PC-9 (cell line): ENCODE data around the gene RAPSN.

Experiments
- EZH2 ChIP-seq: fragments of 200-600 bp; sonication (generic); IDR thresholded peaks from 2 replicates; pipeline ENCODE4 v1.8.0; 2017; ENCODE audit warnings: antibody characterized with exemption, low read depth
- TF ChIP-seq, protein P1 (sequence below): fragments of 200-600 bp; sonication (generic); conservative IDR thresholded peaks from 2 replicates; pipeline ENCODE4 v1.6.1; 2017; ENCODE audit warnings: mixed run types, antibody characterized with exemption, mild to moderate bottlenecking, moderate library complexity

DNA sequence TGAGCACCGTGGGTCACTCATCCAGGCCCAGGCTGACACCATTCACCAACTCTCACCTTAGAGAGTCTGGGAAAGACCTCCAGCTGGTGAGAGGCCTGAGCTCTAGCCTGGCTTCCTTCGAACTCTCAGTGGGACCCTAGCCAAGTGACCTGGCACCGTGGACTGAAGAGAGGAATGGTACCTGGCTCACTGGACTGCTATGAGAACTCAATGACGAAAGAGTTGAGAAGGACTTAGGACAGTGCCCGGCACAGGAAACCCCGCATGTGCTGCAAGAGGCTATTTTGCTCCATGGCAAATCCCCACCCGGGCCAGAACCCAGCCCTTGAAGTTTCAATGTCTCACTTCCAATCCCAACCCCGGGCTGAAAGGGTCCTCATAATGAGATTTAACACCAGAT lies 605 bp upstream of the RAPSN start:
- no peak for TF ChIP-seq EZH2
- TF ChIP-seq, protein P1, sequence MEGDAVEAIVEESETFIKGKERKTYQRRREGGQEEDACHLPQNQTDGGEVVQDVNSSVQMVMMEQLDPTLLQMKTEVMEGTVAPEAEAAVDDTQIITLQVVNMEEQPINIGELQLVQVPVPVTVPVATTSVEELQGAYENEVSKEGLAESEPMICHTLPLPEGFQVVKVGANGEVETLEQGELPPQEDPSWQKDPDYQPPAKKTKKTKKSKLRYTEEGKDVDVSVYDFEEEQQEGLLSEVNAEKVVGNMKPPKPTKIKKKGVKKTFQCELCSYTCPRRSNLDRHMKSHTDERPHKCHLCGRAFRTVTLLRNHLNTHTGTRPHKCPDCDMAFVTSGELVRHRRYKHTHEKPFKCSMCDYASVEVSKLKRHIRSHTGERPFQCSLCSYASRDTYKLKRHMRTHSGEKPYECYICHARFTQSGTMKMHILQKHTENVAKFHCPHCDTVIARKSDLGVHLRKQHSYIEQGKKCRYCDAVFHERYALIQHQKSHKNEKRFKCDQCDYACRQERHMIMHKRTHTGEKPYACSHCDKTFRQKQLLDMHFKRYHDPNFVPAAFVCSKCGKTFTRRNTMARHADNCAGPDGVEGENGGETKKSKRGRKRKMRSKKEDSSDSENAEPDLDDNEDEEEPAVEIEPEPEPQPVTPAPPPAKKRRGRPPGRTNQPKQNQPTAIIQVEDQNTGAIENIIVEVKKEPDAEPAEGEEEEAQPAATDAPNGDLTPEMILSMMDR: no peak
